GM21360 (cell line): ENCODE data around the gene PPP1R1A.

ENCODE experiments used
- ATAC-seq: cut with Tn5 transposase; IDR thresholded peaks from one replicate; pipeline ENCODE4 v1.9.1; 2021; ENCODE audit warnings: mild to moderate bottlenecking, moderate library complexity; ENCODE audit not compliant: unreplicated experiment

The PPP1R1A gene

GRCh38 chr12:54541751-54542290, 46.6 kb downstream of the PPP1R1A start:
- no peak for ATAC-seq

- ATAC-seq = no peak
Observed at GRCh38 chr12:54538136-54538700, 50.2 kb downstream of the PPP1R1A start.

- ATAC-seq = no peak
Observed at GRCh38 chr12:54535474-54535873, 53.0 kb downstream of the PPP1R1A start.

GRCh38 chr12:54529581-54529980, 58.9 kb downstream of the PPP1R1A start:
- no peak for ATAC-seq
